Psoas muscle (tissue), 8 donors: Measurements from ENCODE around the gene SPRR3. TPM values are rescaled to one million over a fixed set of nuclear protein-coding genes. Genes with fewer than 3 reads are reported as not detected.

Source experiments
- ATAC-seq, 4 donors: fragments of 200-7000 bp; cut with Tn5 transposase; one replicate each; pipeline ENCODE4 v1.9.1; 2020; ENCODE audit warnings: moderate library complexity in 3 of 4, mild to moderate bottlenecking in 2 of 4
- DNase-seq, 2 donors: peaks; one replicate each; pipeline ENCODE4 v3.0.0-alpha.2; 2020
- H3K27ac ChIP-seq: fragments of 200-600 bp; one replicate; pipeline ENCODE4 v1.8.0; 2022
- H3K27me3 ChIP-seq, 3 donors: fragments of 200-600 bp in 1 of 3; one replicate each; pipeline versions ENCODE4 v1.6.1 to v1.8.0; 2013 to 2022; ENCODE audit warnings: low read length in 2 of 3, mild to moderate bottlenecking in 2 of 3, moderate library complexity in 1 of 3; ENCODE audit not compliant: insufficient read depth in 3 of 3
- H3K36me3 ChIP-seq, 2 donors: fragments of 200-600 bp in 1 of 2; one replicate each; pipeline versions ENCODE4 v1.6.1 to v1.8.0; 2013 to 2022; ENCODE audit warnings: low read depth in 1 of 2, mild to moderate bottlenecking in 1 of 2, moderate library complexity in 1 of 2; ENCODE audit not compliant: insufficient read depth in 1 of 2
- H3K4me1 ChIP-seq: fragments of 200-600 bp; one replicate; pipeline ENCODE4 v1.8.0; 2022
- H3K4me3 ChIP-seq: fragments of 200-600 bp; one replicate; pipeline ENCODE4 v1.8.0; 2022; ENCODE audit warnings: mild to moderate bottlenecking
- H3K9me3 ChIP-seq: fragments of 200-600 bp; one replicate; pipeline ENCODE4 v1.8.0; 2022
- CTCF ChIP-seq: fragments of 200-600 bp; IDR thresholded peaks from one replicate; pipeline ENCODE4 v1.8.0; 2022; ENCODE audit warnings: antibody characterized with exemption
- WGBS, 3 donors: extraction: QIAGEN DNeasy Blood & Tissue Kit; methylation state at CpG; one replicate each; pipeline versions ENCODE4 v1.1.6 to v1.1.7; 2013; 5-methylcytosine and 5-hydroxymethylcytosine counted together
- intact Hi-C, 2 donors: fragments of 100-400 bp; cut with DNase I; formaldehyde crosslinking; loops; one replicate each; pipeline versions ENCODE4 v1.11.0 to v1.14.2; 2022
- polyA plus RNA-seq, 3 donors: library from polyadenylated mRNA; stranded (reverse); fragments of 200-250 nt; gene quantifications; one replicate each; pipeline ENCODE4 v1.2.3, GENCODE V29; 2013
- total RNA-seq, 4 donors: library from RNA; stranded (reverse); fragmentation: NEBNext Ultra II Directional in 2 of 4; extraction: Animal tissue kit (Norgen Biotek cat#: 25700) in 2 of 4; gene quantifications; one replicate each; pipeline versions ENCODE4 v1.2.1 to v1.2.4, GENCODE V29; 2021 to 2023
- donor health status: healthy with polysubstance abuse.
- donor health status: DM: no; HTN: no; CAD: no; lungs with moderate emphysema.
- donor health status: Bipolar disorder and iron deficiency.
- donor health status: healthy.
- donor health status: DM: yes; HTN: yes; CAD: no.
- donor health status: DM: no; HTN: no; CAD: no.
- donor health status: DM: no; HTN: no; CAD: no.
- donor health status: DM: yes; HTN: yes; CAD: no.

The SPRR3 gene
- total and polyA plus RNA-seq, 7 donors: 0.32 to 1.2 (median 0.98) TPM; not detected in 3

- no peaks in the 10 kb centered on the region for H3K9me3 ChIP-seq
- H3K4me3 ChIP-seq: no peak overlapping the region
- no peak overlapping the region for H3K27ac ChIP-seq
- 60 to 66% (median 66%) methylated on average over 2 of the region's 2 CpGs for WGBS, 3 donors
- no peaks in the 10 kb centered on the region for H3K4me1 ChIP-seq
- intact Hi-C loops: no loop called here
- H3K36me3 ChIP-seq: no peaks in the 10 kb centered on the region
- TF ChIP-seq CTCF: no peak
- H3K27me3 ChIP-seq: no peaks in the 10 kb centered on the region
- ATAC-seq (no peak), DNase-seq (no peak)
Measured at GRCh38 chr1:152969036-152969435, 32.5 kb upstream of the SPRR3 start.

GRCh38 chr1:152970495-152970894 is 31.1 kb upstream of the SPRR3 start, which contains the start of gene SPRR4:
TSS of gene SPRR4 (plus strand) at chr1:152970648. CDS start at chr1:152971891, 1,243 bp downstream.
- no peaks in the 10 kb centered on the region for H3K4me1 ChIP-seq
- no peaks in the 10 kb centered on the region for H3K27me3 ChIP-seq
- H3K4me3 ChIP-seq: no peak within 1 kb of the TSS
- TF ChIP-seq CTCF: no peak
- ATAC-seq: no peak
- 79 to 88% (median 79%) methylated on average over 6 of the region's 6 CpGs for WGBS, 3 donors
- no peaks in the 10 kb centered on the region for H3K9me3 ChIP-seq
- no peak within 1 kb of the TSS for H3K27ac ChIP-seq
- H3K36me3 ChIP-seq: no peaks in the 10 kb centered on the region
- DNase-seq: no peak
- intact Hi-C loops: no loop called here

GRCh38 chr1:152972196-152972886 is 29.2 kb upstream of the SPRR3 start:
- ATAC-seq: no peak
- H3K4me3 ChIP-seq: no peak overlapping the region
- no peak for TF ChIP-seq CTCF
- no peak for DNase-seq
- H3K9me3 ChIP-seq: no peaks in the 10 kb centered on the region
- no peaks in the 10 kb centered on the region for H3K27me3 ChIP-seq
- no peaks in the 10 kb centered on the region for H3K36me3 ChIP-seq
- H3K4me1 ChIP-seq: no peaks in the 10 kb centered on the region
- no peak overlapping the region for H3K27ac ChIP-seq
- intact Hi-C loops: no loop called here
- WGBS, 3 donors: 70 to 79% (median 75%) methylated on average over 4 of the region's 4 CpGs

- no peak for ATAC-seq
- intact Hi-C loops: no loop called here
- peaks cover 0 to 2% (median 0%) of the 10 kb centered on the region in 3 donors for H3K27me3 ChIP-seq
- DNase-seq: no peak
- TF ChIP-seq CTCF: no peak
- no peaks in the 10 kb centered on the region for H3K9me3 ChIP-seq
- H3K36me3 ChIP-seq: no peaks in the 10 kb centered on the region
- WGBS, 3 donors: 72 to 79% (median 78%) methylated on average over 1 of the region's 1 CpG
- H3K4me1 ChIP-seq: no peaks in the 10 kb centered on the region
- no peak overlapping the region for H3K27ac ChIP-seq
- no peak overlapping the region for H3K4me3 ChIP-seq
Measured at GRCh38 chr1:152976688-152977087, 24.9 kb upstream of the SPRR3 start.

GRCh38 chr1:152977614-152978013 is 23.9 kb upstream of the SPRR3 start:
- DNase-seq (no peak), ATAC-seq (no peak)
- no peaks in the 10 kb centered on the region for H3K36me3 ChIP-seq
- H3K9me3 ChIP-seq: no peaks in the 10 kb centered on the region
- intact Hi-C loops: no loop called here
- no peak overlapping the region for H3K27ac ChIP-seq
- TF ChIP-seq CTCF: no peak
- H3K4me3 ChIP-seq: no peak overlapping the region
- no peaks in the 10 kb centered on the region for H3K4me1 ChIP-seq
- peaks cover 0 to 2% (median 0%) of the 10 kb centered on the region in 3 donors for H3K27me3 ChIP-seq
